Measurements from ENCODE around the gene MTAP. TPM values are rescaled to one million over a fixed set of nuclear protein-coding genes. Genes with fewer than 3 reads are reported as not detected.

The MTAP gene
- total RNA-seq, 4 donors from 2014 or later: 23.2 to 31.4 (median 29.1) TPM

DNA sequence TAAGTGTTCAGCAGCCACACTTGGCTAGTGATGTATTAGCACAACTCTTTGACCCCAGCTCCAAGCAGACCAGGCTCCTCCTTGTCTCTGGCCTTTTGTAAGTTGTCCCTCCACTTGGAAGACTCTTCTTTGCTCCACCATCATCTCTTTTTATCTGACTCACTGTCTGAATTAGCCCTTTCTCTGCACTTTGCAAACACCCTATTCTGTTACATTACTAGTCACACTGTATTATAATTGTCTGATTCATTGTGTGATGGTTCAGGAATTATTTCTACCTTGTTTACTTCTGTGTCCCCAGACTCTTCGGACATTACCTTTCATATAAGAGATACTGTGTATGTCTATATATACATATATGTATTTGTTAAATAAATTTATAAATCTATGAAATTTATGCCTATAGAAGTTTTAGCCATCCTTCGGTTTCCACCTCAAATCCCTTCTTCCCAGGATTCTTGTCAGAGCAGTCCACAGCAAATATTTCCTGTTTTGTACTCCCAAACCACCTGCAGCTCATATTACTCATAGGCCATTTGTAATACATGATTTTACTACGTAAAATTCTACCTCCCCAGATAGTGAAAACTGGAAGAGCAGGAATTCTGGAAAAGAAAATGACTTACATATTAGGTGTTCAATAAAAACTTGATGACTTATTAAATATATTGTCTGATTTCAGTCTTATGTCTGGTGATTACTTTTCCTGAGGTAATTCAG lies 69.0 kb downstream of the MTAP start:
- no peaks in the 10 kb centered on the region for H3K4me1 ChIP-seq
- TF ChIP-seq POLR2A (IDR thresholded peaks at IDR 0.05): no peak
- no peak for TF ChIP-seq POLR2AphosphoS5 (IDR thresholded peaks at IDR 0.05)
- TF ChIP-seq EP300 (IDR thresholded peaks at IDR 0.05): no peak
- TF ChIP-seq, protein P1, sequence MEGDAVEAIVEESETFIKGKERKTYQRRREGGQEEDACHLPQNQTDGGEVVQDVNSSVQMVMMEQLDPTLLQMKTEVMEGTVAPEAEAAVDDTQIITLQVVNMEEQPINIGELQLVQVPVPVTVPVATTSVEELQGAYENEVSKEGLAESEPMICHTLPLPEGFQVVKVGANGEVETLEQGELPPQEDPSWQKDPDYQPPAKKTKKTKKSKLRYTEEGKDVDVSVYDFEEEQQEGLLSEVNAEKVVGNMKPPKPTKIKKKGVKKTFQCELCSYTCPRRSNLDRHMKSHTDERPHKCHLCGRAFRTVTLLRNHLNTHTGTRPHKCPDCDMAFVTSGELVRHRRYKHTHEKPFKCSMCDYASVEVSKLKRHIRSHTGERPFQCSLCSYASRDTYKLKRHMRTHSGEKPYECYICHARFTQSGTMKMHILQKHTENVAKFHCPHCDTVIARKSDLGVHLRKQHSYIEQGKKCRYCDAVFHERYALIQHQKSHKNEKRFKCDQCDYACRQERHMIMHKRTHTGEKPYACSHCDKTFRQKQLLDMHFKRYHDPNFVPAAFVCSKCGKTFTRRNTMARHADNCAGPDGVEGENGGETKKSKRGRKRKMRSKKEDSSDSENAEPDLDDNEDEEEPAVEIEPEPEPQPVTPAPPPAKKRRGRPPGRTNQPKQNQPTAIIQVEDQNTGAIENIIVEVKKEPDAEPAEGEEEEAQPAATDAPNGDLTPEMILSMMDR (IDR thresholded peaks at IDR 0.05): no peak
- no peak overlapping the region for H3K4me3 ChIP-seq
- no peaks in the 10 kb centered on the region for H3K27me3 ChIP-seq
- WGBS, 2 donors (ENCODE audit: low coverage in 1 of 2): 92 to 100% methylated on average over 2 to 3 of the region's 3 CpGs
- peaks cover 0 to 5% (median 0%) of the 10 kb centered on the region in 3 donors for H3K9me3 ChIP-seq
- H3K27ac ChIP-seq: no peak overlapping the region
- ATAC-seq: no peak
- peaks cover 0 to 23% of the 10 kb centered on the region in 2 donors for H3K36me3 ChIP-seq

DNA sequence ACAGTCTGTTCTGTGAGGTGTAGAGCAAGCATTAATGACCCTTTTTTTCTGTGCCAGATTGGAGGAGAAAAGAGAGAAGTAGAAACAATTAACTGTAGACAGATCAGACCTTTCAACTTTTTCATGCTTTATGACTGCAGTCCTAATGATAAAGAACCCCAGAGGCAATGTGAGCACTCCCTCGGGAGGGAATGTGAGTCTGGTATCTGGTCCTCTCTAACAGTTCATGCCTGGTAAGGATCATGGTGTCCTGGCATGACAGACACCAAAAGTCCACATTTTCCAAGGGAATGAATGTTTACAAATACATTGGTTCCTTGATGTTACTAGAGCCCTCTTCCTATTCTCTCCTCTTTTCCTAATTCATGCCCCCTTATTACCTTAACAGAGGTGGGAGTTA lies 70.3 kb downstream of the MTAP start:
- ATAC-seq: no peak
- Histone ChIP-seq H3K27ac (no peak overlapping the region), H3K27me3 (no peaks in the 10 kb centered on the region), H3K4me1 (no peaks in the 10 kb centered on the region), H3K36me3 (peaks cover 0 to 22% of the 10 kb centered on the region in 2 donors), H3K4me3 (no peak overlapping the region), H3K9me3 (peaks cover 0 to 5% (median 0%) of the 10 kb centered on the region in 3 donors)
- 89 to 100% methylated on average over 1 of the region's 1 CpG for WGBS, 2 donors (ENCODE audit: low coverage in 1 of 2)
- no peak for TF ChIP-seq EP300 (IDR thresholded peaks at IDR 0.05)
- no peak for TF ChIP-seq POLR2AphosphoS5 (IDR thresholded peaks at IDR 0.05)
- TF ChIP-seq, protein P1 (IDR thresholded peaks at IDR 0.05): no peak
- no peak for TF ChIP-seq POLR2A (IDR thresholded peaks at IDR 0.05)

DNA sequence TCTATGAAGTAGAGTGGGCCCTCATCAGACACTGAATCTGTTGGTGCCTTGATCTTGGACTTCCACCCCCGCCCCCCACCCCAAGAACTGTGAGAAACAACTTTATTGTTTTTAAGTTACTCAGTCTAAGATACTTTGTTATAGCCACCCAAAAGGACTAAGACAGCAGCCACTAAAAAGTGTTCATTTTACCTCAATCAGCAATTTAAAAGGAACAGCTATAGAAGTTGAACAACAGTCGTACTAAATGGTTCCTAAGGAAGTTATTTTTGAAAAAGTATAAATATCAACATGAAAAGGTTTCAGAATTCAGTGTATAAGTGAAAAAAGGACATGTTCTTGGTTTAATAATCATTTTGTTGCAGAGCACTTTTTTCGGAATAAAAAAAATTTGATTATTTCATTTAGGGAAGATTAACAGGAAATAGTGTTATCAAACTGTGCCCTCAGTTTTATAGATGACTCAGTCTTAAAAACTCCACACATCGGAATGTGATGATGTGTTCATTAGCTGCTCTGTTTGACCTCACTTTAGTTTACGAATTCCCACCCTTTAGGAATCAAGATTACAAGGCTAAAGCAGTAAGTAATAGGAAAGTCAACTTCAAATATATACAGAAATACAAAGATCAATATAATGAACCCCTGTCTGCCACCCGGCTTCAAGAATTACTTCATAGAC lies 71.2 kb downstream of the MTAP start:
- Histone ChIP-seq H3K27ac (no peak overlapping the region), H3K4me1 (no peaks in the 10 kb centered on the region), H3K9me3 (peaks cover 0 to 5% (median 0%) of the 10 kb centered on the region in 3 donors), H3K4me3 (no peak overlapping the region), H3K36me3 (peaks cover 0 to 13% of the 10 kb centered on the region in 2 donors), H3K27me3 (no peaks in the 10 kb centered on the region)
- TF ChIP-seq POLR2A (IDR thresholded peaks at IDR 0.05): no peak
- TF ChIP-seq, protein P1 (IDR thresholded peaks at IDR 0.05): no peak
- TF ChIP-seq POLR2AphosphoS5 (IDR thresholded peaks at IDR 0.05): no peak
- no peak for TF ChIP-seq EP300 (IDR thresholded peaks at IDR 0.05)
- WGBS, 2 donors (ENCODE audit: low coverage in 1 of 2): 72 to 82% methylated on average over 4 to 6 of the region's 6 CpGs
- ATAC-seq: no peak

DNA sequence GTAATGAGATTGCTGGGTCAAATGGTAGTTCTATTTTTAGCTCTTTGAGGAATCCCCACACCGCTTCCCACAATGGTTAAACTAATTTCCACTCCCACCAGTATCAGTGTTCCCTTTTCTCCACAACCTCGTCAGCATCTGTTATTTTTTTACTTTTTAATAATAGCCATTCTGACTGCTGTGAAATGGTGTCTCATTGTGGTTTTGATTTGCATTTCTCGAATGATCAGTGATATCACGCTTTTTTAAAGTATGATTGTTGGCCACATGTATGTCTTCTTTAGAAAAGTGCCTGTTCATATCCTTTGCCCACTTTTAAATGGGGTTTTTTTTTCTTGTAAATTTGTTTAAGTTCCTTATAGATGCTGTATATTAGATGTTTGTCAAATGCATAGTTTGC lies 73.5 kb downstream of the MTAP start:
- Histone ChIP-seq H3K4me3 (no peak overlapping the region), H3K36me3 (peaks cover 0 to 9% of the 10 kb centered on the region in 2 donors), H3K4me1 (no peaks in the 10 kb centered on the region), H3K9me3 (peaks cover 0 to 11% (median 0%) of the 10 kb centered on the region in 3 donors), H3K27me3 (no peaks in the 10 kb centered on the region), H3K27ac (no peak overlapping the region)
- no peak for ATAC-seq
- TF ChIP-seq POLR2AphosphoS5 (IDR thresholded peaks at IDR 0.05) (no peak), POLR2A (IDR thresholded peaks at IDR 0.05) (no peak), EP300 (IDR thresholded peaks at IDR 0.05) (no peak)
- TF ChIP-seq, protein P1 (IDR thresholded peaks at IDR 0.05): no peak
- 100% methylated on average over 4 of the region's 4 CpGs; no CpG with 5 or more reads in 1 of the 2 donors for WGBS, 2 donors (ENCODE audit: low coverage in 1 of 2)
